GM12892 (cell line): ENCODE data around the gene OLFM1. TPM values are rescaled to one million over a fixed set of nuclear protein-coding genes. Genes with fewer than 3 reads are reported as not detected.

Experiments used
- DNase-seq: peaks from one replicate; pipeline ENCODE4 v3.0.0; 2011; ENCODE audit not compliant: insufficient read length
- FAIRE-seq: peaks from 2 replicates; lab custom pipeline; 2011; peaks lifted over from hg19 to GRCh38; lab: Jason Lieb, UNC
- POLR2A ChIP-seq: IDR thresholded peaks from 2 replicates; pipeline ENCODE4 v1.6.1; 2011; ENCODE audit warnings: low read depth, low read length, control low read depth
- POLR2AphosphoS5 ChIP-seq: IDR thresholded peaks from 2 replicates; pipeline ENCODE4 v1.6.1; 2011; ENCODE audit warnings: low read depth, low read length, control low read depth
- TAF1 ChIP-seq: IDR thresholded peaks from 2 replicates; pipeline ENCODE4 v1.6.1; 2011; ENCODE audit warnings: low read depth, mild to moderate bottlenecking, control low read depth, low read length, borderline replicate concordance
- polyA plus RNA-seq: library from polyadenylated mRNA; unstranded; fragments of >200 nt; gene quantifications from one replicate; pipeline ENCODE4 v1.2.1, GENCODE V29; 2012; ENCODE audit warnings: missing spikeins, inconsistent platforms; ENCODE audit not compliant: missing spikeins

The OLFM1 gene
- not detected for polyA plus RNA-seq

GRCh38 chr9:135087489-135087792, at the start of gene OLFM1:
OLFM1 (plus strand) TSS chr9:135087668; CDS start chr9:135087990, 322 bp downstream.
- no peak for FAIRE-seq
- TF ChIP-seq TAF1 = no peak
- no peak for TF ChIP-seq POLR2AphosphoS5
- no peak for TF ChIP-seq POLR2A
- no peak for DNase-seq

- no peak for FAIRE-seq
- DNase-seq = no peak
- no peak for TF ChIP-seq POLR2A
These were observed 49.1 kb upstream of the OLFM1 start for GRCh38 chr9:135038331-135038730.

GRCh38 chr9:135038826-135039225, 48.6 kb upstream of the OLFM1 start:
- FAIRE-seq = no peak
- no peak for DNase-seq
- no peak for TF ChIP-seq POLR2A
- TF ChIP-seq TAF1 = no peak
- no peak for TF ChIP-seq POLR2AphosphoS5

GRCh38 chr9:135039266-135039870, 48.1 kb upstream of the OLFM1 start:
- FAIRE-seq (no peak), DNase-seq (no peak)
- TF ChIP-seq TAF1 (no peak), POLR2AphosphoS5 (no peak), POLR2A (no peak)

- DNase-seq = no peak
- no peak for FAIRE-seq
- no peak for TF ChIP-seq POLR2A
- no peak for TF ChIP-seq POLR2AphosphoS5
- TF ChIP-seq TAF1 = no peak
These were observed 47.4 kb upstream of the OLFM1 start for GRCh38 chr9:135039916-135040645.

- no peak for TF ChIP-seq TAF1
- no peak for TF ChIP-seq POLR2AphosphoS5
- TF ChIP-seq POLR2A = no peak
- DNase-seq (no peak), FAIRE-seq (no peak)
These were observed 46.6 kb upstream of the OLFM1 start for GRCh38 chr9:135040892-135041291.

- no peak for TF ChIP-seq POLR2AphosphoS5
- TF ChIP-seq TAF1 = no peak
- TF ChIP-seq POLR2A = no peak
- FAIRE-seq (no peak), DNase-seq (no peak)
These were observed 44.1 kb upstream of the OLFM1 start for GRCh38 chr9:135043345-135043744.

GRCh38 chr9:135045264-135045927, 42.1 kb upstream of the OLFM1 start:
- DNase-seq = no peak
- TF ChIP-seq POLR2A = no peak
- FAIRE-seq = no peak

- no peak for TF ChIP-seq POLR2AphosphoS5
- TF ChIP-seq POLR2A = no peak
- TF ChIP-seq TAF1 = no peak
- DNase-seq = no peak
These were observed 41.3 kb upstream of the OLFM1 start for GRCh38 chr9:135045928-135046738.

GRCh38 chr9:135046739-135047350, 40.6 kb upstream of the OLFM1 start:
- FAIRE-seq (no peak), DNase-seq (no peak)
- TF ChIP-seq POLR2A = no peak
- TF ChIP-seq TAF1 = no peak
- no peak for TF ChIP-seq POLR2AphosphoS5

More at GRCh38 chr9:135045928-135046738, 41.3 kb upstream of the OLFM1 start:
- no peak for FAIRE-seq

GRCh38 chr9:135047521-135047920, 39.9 kb upstream of the OLFM1 start:
- TF ChIP-seq POLR2A = no peak
- TF ChIP-seq TAF1 = no peak
- TF ChIP-seq POLR2AphosphoS5 = no peak
- no peak for DNase-seq
- no peak for FAIRE-seq
